SU-DHL-6 (cell line): ENCODE data around the gene RNF182.

ENCODE experiments used
- H2AFZ ChIP-seq: fragments of 200-600 bp; sonication (generic); 2 replicates; pipeline ENCODE4 v1.6.1; 2014; ENCODE audit warnings: low read depth, mild to moderate bottlenecking, moderate library complexity, mixed read lengths, antibody characterized with exemption, low read length; ENCODE audit not compliant: severe bottlenecking
- H3F3A ChIP-seq: fragments of 200-600 bp; shearing (Covaris generic); 2 replicates; pipeline ENCODE4 v1.6.0; 2016; ENCODE audit warnings: antibody characterized with exemption, mild to moderate bottlenecking; ENCODE audit not compliant: insufficient read depth
- H3K27ac ChIP-seq: fragments of 200-600 bp; sonication (generic); 2 replicates; pipeline ENCODE4 v1.5.1; 2016; ENCODE audit warnings: low read depth, mild to moderate bottlenecking, low read length, moderate library complexity, mixed read lengths
- H3K27me3 ChIP-seq: fragments of 200-600 bp; sonication (generic), shearing (Covaris generic); 2 replicates; pipeline ENCODE4 v1.6.0; 2014; ENCODE audit warnings: mild to moderate bottlenecking, low read length
- H3K36me3 ChIP-seq: fragments of 200-600 bp; sonication (generic); 2 replicates; pipeline ENCODE4 v1.6.1; 2014; ENCODE audit warnings: mild to moderate bottlenecking, low read length, mixed read lengths
- H3K4me2 ChIP-seq: fragments of 300-600, 200-600 bp; shearing (Covaris generic), sonication (generic); 2 replicates; pipeline ENCODE4 v1.6.0; 2014; ENCODE audit warnings: low read length, low read depth, mild to moderate bottlenecking; ENCODE audit not compliant: poor library complexity, severe bottlenecking
- H3K4me3 ChIP-seq: fragments of 200-600 bp; sonication (generic); 2 replicates; pipeline ENCODE4 v1.5.1; 2014; ENCODE audit warnings: antibody characterized with exemption, low read length, mild to moderate bottlenecking, mixed read lengths; ENCODE audit not compliant: insufficient read depth, poor library complexity, severe bottlenecking
- H3K79me2 ChIP-seq: fragments of 200-600 bp; sonication (generic); 2 replicates; pipeline ENCODE4 v1.6.1; 2014; ENCODE audit warnings: mild to moderate bottlenecking, low read length, moderate library complexity; ENCODE audit not compliant: insufficient read depth
- H3K9ac ChIP-seq: fragments of 200-600 bp; sonication (generic); 2 replicates; pipeline ENCODE4 v1.7.0; 2014; ENCODE audit warnings: mild to moderate bottlenecking, low read length
- H3K9me2 ChIP-seq: fragments of 200-600 bp; sonication (generic); replicated peaks from 2 replicates; pipeline ENCODE4 v1.6.1; 2014; ENCODE audit warnings: low read length; ENCODE audit not compliant: insufficient read depth
- H3K9me3 ChIP-seq: fragments of 200-600 bp; sonication (generic); 2 replicates; pipeline ENCODE4 v1.6.1; 2014; ENCODE audit warnings: low read length, mixed read lengths; ENCODE audit not compliant: insufficient read depth
- H4K20me1 ChIP-seq: fragments of 200-600 bp; sonication (generic); 2 replicates; pipeline ENCODE4 v1.6.1; 2014; ENCODE audit warnings: low read depth, mild to moderate bottlenecking, antibody characterized with exemption, low read length, moderate library complexity, mixed read lengths
- EZH2phosphoT487 ChIP-seq: fragments of 200-600 bp; sonication (generic), shearing (Covaris generic); conservative IDR thresholded peaks from 2 replicates; pipeline ENCODE4 v1.6.1; 2018; ENCODE audit warnings: mild to moderate bottlenecking, antibody characterized with exemption, low read length, moderate library complexity, mixed read lengths
- TF ChIP-seq, protein P1 (sequence below): fragments of 200-600 bp; sonication (generic); IDR thresholded peaks from one replicate; pipeline ENCODE4 v1.5.1; 2017; ENCODE audit warnings: antibody characterized with exemption, mild to moderate bottlenecking, low read length, moderate library complexity; ENCODE audit not compliant: insufficient read depth, poor library complexity, severe bottlenecking

RNF182 gene

GRCh38 chr6:13916230-13916944 is 8.4 kb upstream of the RNF182 start:
- Histone ChIP-seq H3K4me3 (no peak overlapping the region), H3K9me2 (no peaks in the 10 kb centered on the region), H4K20me1 (no peaks in the 10 kb centered on the region), H3K9me3 (no peaks in the 10 kb centered on the region), H2AFZ (no peak overlapping the region), H3K9ac (no peak overlapping the region), H3K27me3 (0 out of 2 replicates have a peak, but pooled peaks cover 3% of the 10 kb centered on the region), H3K27ac (no peak overlapping the region), H3K4me2 (no peak overlapping the region), H3F3A (no peaks in the 10 kb centered on the region), H3K36me3 (no peaks in the 10 kb centered on the region), H3K79me2 (no peaks in the 10 kb centered on the region)
- TF ChIP-seq EZH2phosphoT487, result no peak
- TF ChIP-seq, protein P1, sequence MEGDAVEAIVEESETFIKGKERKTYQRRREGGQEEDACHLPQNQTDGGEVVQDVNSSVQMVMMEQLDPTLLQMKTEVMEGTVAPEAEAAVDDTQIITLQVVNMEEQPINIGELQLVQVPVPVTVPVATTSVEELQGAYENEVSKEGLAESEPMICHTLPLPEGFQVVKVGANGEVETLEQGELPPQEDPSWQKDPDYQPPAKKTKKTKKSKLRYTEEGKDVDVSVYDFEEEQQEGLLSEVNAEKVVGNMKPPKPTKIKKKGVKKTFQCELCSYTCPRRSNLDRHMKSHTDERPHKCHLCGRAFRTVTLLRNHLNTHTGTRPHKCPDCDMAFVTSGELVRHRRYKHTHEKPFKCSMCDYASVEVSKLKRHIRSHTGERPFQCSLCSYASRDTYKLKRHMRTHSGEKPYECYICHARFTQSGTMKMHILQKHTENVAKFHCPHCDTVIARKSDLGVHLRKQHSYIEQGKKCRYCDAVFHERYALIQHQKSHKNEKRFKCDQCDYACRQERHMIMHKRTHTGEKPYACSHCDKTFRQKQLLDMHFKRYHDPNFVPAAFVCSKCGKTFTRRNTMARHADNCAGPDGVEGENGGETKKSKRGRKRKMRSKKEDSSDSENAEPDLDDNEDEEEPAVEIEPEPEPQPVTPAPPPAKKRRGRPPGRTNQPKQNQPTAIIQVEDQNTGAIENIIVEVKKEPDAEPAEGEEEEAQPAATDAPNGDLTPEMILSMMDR, result no peak

DNA sequence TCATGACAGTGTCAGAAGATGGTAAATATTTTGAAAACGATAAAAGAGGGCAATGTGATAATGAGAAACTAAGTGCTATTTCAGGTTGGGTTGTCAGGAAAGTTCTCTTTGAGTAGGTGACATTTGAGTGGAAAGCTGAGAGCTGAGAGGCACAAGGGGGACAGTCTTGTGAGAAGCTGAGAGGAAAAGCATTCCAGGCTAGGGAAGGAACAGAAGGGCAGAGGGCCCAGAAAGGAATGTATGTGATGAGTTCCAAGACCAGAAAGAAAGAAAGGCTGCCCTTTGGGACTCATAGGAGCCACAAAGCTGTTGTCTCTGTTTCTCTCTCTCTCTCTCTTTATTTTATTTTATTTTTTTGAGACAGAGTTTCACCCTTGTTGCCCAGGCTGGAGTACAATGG is 7.6 kb upstream of the RNF182 start:
- no peaks in the 10 kb centered on the region for H3K9me2 ChIP-seq
- no peak overlapping the region for H2AFZ ChIP-seq
- 0 out of 2 replicates have a peak, but pooled peaks cover 3% of the 10 kb centered on the region for H3K27me3 ChIP-seq
- TF ChIP-seq EZH2phosphoT487, result no peak
- TF ChIP-seq, protein P1, result no peak
- no peaks in the 10 kb centered on the region for H3K9me3 ChIP-seq
- no peaks in the 10 kb centered on the region for H3K36me3 ChIP-seq
- H4K20me1 ChIP-seq, result no peaks in the 10 kb centered on the region
- no peak overlapping the region for H3K4me3 ChIP-seq
- H3K9ac ChIP-seq, result no peak overlapping the region
- H3K27ac ChIP-seq, result no peak overlapping the region
- no peak overlapping the region for H3K4me2 ChIP-seq
- no peaks in the 10 kb centered on the region for H3K79me2 ChIP-seq
- no peaks in the 10 kb centered on the region for H3F3A ChIP-seq

- TF ChIP-seq, protein P1, result no peak
- no peak for TF ChIP-seq EZH2phosphoT487
- no peaks in the 10 kb centered on the region for H3K36me3 ChIP-seq
- no peak overlapping the region for H2AFZ ChIP-seq
- no peak overlapping the region for H3K27ac ChIP-seq
- no peak overlapping the region for H3K9ac ChIP-seq
- H3K9me2 ChIP-seq, result no peaks in the 10 kb centered on the region
- H3F3A ChIP-seq, result no peaks in the 10 kb centered on the region
- no peaks in the 10 kb centered on the region for H4K20me1 ChIP-seq
- H3K27me3 ChIP-seq, result 0 out of 2 replicates have a peak, but pooled peaks cover 7% of the 10 kb centered on the region
- no peaks in the 10 kb centered on the region for H3K9me3 ChIP-seq
- H3K4me2 ChIP-seq, result no peak overlapping the region
- no peaks in the 10 kb centered on the region for H3K79me2 ChIP-seq
- no peak overlapping the region for H3K4me3 ChIP-seq
Measured at GRCh38 chr6:13918686-13919250, 6.0 kb upstream of the RNF182 start.
